Measurements from ENCODE around the gene ATL2.

Gene ATL2

DNA sequence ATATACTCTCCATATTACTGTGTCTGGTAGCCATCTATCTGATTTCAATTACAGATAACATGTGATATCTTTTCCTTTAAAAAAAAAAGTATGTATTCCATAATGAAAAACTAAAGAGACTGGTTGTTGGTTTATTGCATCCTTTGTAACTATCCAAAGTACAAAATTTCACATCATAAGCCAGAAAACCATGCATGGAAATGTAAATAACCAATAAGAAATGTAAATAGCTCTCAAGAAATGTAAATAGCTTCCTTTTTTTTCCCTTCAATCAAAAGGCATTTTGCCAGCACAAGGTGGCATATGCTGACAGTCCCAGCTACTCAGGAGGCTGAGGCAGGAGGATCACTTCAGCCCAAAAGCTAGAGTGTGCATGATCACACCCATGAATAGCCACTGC is 59.3 kb downstream of the ATL2 start:
- H3K4me1 ChIP-seq (ENCODE audit: insufficient read depth, low read length, poor library complexity, severe bottlenecking) = no peaks in the 10 kb centered on the region
- H3K79me2 ChIP-seq (ENCODE audit: insufficient read depth, low read length) = peaks cover 4% of the 10 kb centered on the region; the same call in 1 of the 2 replicates
- no peak for TF ChIP-seq EZH2phosphoT487 (IDR thresholded peaks at IDR 0.05; ENCODE audit: borderline replicate concordance)
- TF ChIP-seq, protein P1, sequence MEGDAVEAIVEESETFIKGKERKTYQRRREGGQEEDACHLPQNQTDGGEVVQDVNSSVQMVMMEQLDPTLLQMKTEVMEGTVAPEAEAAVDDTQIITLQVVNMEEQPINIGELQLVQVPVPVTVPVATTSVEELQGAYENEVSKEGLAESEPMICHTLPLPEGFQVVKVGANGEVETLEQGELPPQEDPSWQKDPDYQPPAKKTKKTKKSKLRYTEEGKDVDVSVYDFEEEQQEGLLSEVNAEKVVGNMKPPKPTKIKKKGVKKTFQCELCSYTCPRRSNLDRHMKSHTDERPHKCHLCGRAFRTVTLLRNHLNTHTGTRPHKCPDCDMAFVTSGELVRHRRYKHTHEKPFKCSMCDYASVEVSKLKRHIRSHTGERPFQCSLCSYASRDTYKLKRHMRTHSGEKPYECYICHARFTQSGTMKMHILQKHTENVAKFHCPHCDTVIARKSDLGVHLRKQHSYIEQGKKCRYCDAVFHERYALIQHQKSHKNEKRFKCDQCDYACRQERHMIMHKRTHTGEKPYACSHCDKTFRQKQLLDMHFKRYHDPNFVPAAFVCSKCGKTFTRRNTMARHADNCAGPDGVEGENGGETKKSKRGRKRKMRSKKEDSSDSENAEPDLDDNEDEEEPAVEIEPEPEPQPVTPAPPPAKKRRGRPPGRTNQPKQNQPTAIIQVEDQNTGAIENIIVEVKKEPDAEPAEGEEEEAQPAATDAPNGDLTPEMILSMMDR (conservative IDR thresholded peaks at IDR 0.05; ENCODE audit: low read length) = no peak
- peaks cover 63% of the 10 kb centered on the region; the same call in 1 of the 2 replicates for H3K36me3 ChIP-seq (ENCODE audit: insufficient read depth, low read length)
- no peak overlapping the region for H2AFZ ChIP-seq (ENCODE audit: low read length)
- H4K20me1 ChIP-seq (ENCODE audit: insufficient read depth, low read length, poor library complexity, severe bottlenecking) = peaks cover 4% of the 10 kb centered on the region
- no peaks in the 10 kb centered on the region for H3K27me3 ChIP-seq (ENCODE audit: insufficient read depth, low read length, poor library complexity, severe bottlenecking)
- H3F3A ChIP-seq (ENCODE audit: low read depth) = no peaks in the 10 kb centered on the region
- no peak overlapping the region for H3K4me3 ChIP-seq (ENCODE audit: low read length, poor library complexity, severe bottlenecking)
- no peaks in the 10 kb centered on the region for H3K9me3 ChIP-seq (ENCODE audit: insufficient read depth, low read depth, low read length)
- H3K9me2 ChIP-seq (replicated peaks; ENCODE audit: low read depth, low read length) = no peaks in the 10 kb centered on the region
- no peak overlapping the region for H3K4me2 ChIP-seq (ENCODE audit: low read depth, low read length, poor library complexity, severe bottlenecking)
- no peak overlapping the region for H3K9ac ChIP-seq (ENCODE audit: low read depth, low read length, poor library complexity, severe bottlenecking)

DNA sequence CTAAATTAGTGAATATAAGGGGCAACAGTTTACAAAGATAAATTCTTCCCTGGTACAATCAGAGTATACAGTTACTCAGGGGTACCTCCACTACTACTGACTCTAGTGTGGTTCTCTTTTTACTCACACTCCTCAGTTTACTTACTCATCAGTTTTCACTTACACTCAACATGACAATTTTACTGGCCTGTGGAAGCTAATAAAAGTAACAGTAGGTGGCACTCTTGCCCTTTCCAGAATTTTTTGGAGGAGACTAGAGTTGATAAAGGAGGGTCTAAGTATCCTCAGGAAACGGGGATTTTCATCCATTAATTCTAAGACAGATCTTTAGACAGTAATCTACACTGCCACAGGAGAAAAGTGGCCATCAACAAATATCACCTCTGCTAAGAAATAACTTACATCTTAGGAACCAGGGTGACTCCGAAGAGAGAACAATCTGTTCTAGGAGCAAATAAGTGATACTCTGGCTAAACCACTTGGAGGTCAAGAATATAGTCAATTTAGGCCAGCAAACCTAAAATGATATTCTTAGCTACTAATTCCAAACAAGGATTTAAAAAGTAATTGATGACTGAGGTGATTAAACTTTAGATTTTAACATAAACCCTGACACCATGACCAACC is 61.3 kb downstream of the ATL2 start:
- Histone ChIP-seq H3K4me3 (ENCODE audit: low read length, poor library complexity, severe bottlenecking) (no peak overlapping the region), H3K9me3 (ENCODE audit: insufficient read depth, low read depth, low read length) (no peaks in the 10 kb centered on the region), H3K27me3 (ENCODE audit: insufficient read depth, low read length, poor library complexity, severe bottlenecking) (no peaks in the 10 kb centered on the region), H3K36me3 (ENCODE audit: insufficient read depth, low read length) (peaks cover 79% of the 10 kb centered on the region), H3K9ac (ENCODE audit: low read depth, low read length, poor library complexity, severe bottlenecking) (no peak overlapping the region), H3K9me2 (replicated peaks; ENCODE audit: low read depth, low read length) (no peaks in the 10 kb centered on the region), H3F3A (ENCODE audit: low read depth) (no peaks in the 10 kb centered on the region), H3K4me1 (ENCODE audit: insufficient read depth, low read length, poor library complexity, severe bottlenecking) (no peaks in the 10 kb centered on the region), H3K79me2 (ENCODE audit: insufficient read depth, low read length) (no peaks in the 10 kb centered on the region; the same call in 1 of the 2 replicates), H4K20me1 (ENCODE audit: insufficient read depth, low read length, poor library complexity, severe bottlenecking) (no peaks in the 10 kb centered on the region), H3K4me2 (ENCODE audit: low read depth, low read length, poor library complexity, severe bottlenecking) (no peak overlapping the region), H2AFZ (ENCODE audit: low read length) (no peak overlapping the region)
- TF ChIP-seq EZH2phosphoT487 (IDR thresholded peaks at IDR 0.05; ENCODE audit: borderline replicate concordance) = no peak
- TF ChIP-seq, protein P1 (conservative IDR thresholded peaks at IDR 0.05; ENCODE audit: low read length) = peak; percentile 89

DNA sequence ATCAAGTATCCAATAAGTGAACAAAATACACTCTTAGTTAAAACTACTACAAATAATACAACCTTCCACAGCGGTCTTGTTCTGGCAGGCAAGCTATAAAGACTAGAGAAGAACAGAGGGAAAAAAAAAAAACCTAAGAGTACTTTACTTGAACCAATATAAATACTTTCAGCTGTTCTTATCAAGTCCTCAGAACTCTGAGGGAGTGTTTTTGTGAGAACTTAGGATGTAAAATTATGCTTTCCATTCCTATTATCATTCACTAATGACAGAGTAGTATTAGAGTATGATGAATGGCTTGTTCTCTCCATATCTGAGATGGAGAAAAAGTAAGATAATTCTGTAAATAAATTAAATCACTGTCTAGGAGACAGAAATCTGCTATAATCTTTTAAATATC is 68.3 kb downstream of the ATL2 start:
- H3K9me3 ChIP-seq (ENCODE audit: insufficient read depth, low read depth, low read length) = no peaks in the 10 kb centered on the region
- peaks cover 12% of the 10 kb centered on the region for H4K20me1 ChIP-seq (ENCODE audit: insufficient read depth, low read length, poor library complexity, severe bottlenecking)
- peaks cover 80% of the 10 kb centered on the region for H3K36me3 ChIP-seq (ENCODE audit: insufficient read depth, low read length)
- H3K4me3 ChIP-seq (ENCODE audit: low read length, poor library complexity, severe bottlenecking) = no peak overlapping the region
- H3K79me2 ChIP-seq (ENCODE audit: insufficient read depth, low read length) = peaks cover 17% of the 10 kb centered on the region; the same call in 1 of the 2 replicates
- H2AFZ ChIP-seq (ENCODE audit: low read length) = no peak overlapping the region
- TF ChIP-seq, protein P1 (conservative IDR thresholded peaks at IDR 0.05; ENCODE audit: low read length) = no peak
- TF ChIP-seq EZH2phosphoT487 (IDR thresholded peaks at IDR 0.05; ENCODE audit: borderline replicate concordance) = no peak
- H3K9me2 ChIP-seq (replicated peaks; ENCODE audit: low read depth, low read length) = no peaks in the 10 kb centered on the region
- no peaks in the 10 kb centered on the region for H3F3A ChIP-seq (ENCODE audit: low read depth)
- H3K4me1 ChIP-seq (ENCODE audit: insufficient read depth, low read length, poor library complexity, severe bottlenecking) = no peaks in the 10 kb centered on the region
- no peak overlapping the region for H3K4me2 ChIP-seq (ENCODE audit: low read depth, low read length, poor library complexity, severe bottlenecking)
- no peaks in the 10 kb centered on the region for H3K27me3 ChIP-seq (ENCODE audit: insufficient read depth, low read length, poor library complexity, severe bottlenecking)
- no peak overlapping the region for H3K9ac ChIP-seq (ENCODE audit: low read depth, low read length, poor library complexity, severe bottlenecking)
